Measurements from ENCODE around the gene SRCAP. TPM values are rescaled to one million over a fixed set of nuclear protein-coding genes. Genes with fewer than 3 reads are reported as not detected.

SRCAP gene
- total RNA-seq, 2 experiments from 2014 or later, result 86.3 to 93.3 TPM

DNA sequence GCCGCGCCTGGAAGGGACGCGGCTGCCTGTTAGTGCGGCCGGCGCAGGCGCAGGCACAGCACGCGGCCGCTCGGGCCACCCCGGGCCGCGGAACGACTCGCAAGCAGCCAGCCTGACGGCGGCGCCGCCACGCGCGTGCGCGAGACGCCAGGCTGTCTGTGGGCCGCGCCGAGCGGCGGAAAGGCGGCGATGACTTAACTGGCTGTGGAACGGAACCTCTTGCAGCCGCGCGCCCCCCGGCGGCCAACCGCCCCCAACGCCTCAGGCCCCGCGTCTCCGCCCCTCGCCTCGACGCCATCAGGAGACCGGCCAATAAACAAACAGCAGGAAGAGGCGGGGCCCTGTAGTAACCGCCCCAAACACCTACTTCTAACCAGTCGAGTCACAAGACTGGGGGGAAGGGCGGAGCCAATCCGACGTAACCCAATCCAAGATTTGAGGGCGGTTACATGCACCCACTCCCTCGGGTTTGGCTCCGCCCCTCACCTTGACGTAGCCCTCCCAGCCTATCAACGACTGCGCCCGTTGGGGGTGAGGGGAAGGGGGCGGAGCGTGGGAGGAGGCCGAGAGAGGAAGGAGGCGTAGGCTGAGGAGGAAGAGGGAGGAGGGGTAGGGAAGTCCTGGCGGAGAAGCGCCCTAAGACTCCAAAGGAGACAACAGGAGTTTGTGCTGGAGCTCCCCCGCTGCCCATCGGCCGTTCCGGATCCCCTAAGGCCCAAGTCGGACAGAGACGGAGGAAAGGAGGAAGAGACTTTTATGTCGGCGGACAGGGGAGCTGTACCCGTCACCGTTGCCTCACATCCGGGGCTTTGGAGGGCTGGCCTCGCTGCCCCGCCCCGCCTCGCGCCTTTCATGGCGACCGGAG is 40.9 kb upstream of the SRCAP start, which contains the start of gene FBRS:
FBRS (plus strand) TSS at position 566 of the 865 bp plus-strand sequence. CDS start 1,088 bp downstream, outside the sequence.
- H3K4me3 Mint-ChIP-seq, result peak within 1 kb of the TSS; percentile 86
- ATAC-seq, result peak; percentile 75
- H3K27ac Mint-ChIP-seq, result peak within 1 kb of the TSS; percentile 100
- H3K9me3 Mint-ChIP-seq (ENCODE audit: low read depth), result no peaks in the 10 kb centered on the region
- peak; percentile 100 for DNase-seq
- H3K27me3 Mint-ChIP-seq, result no peaks in the 10 kb centered on the region
- CTCF ChIA-PET, result interaction anchor here (0.8 to 4.8 kb wide), 14 partner anchors 8 to 287 kb away, joined by 3 to 69 read pairs (median 4); partner anchors contain the start of genes DCTPP1, PHKG2 and PRR14
- peaks cover 48% of the 10 kb centered on the region for H3K4me1 Mint-ChIP-seq
- peaks cover 45% of the 10 kb centered on the region for H3K36me3 Mint-ChIP-seq

GRCh38 chr16:30658731-30659506 is 40.1 kb upstream of the SRCAP start:
- H3K9me3 Mint-ChIP-seq (ENCODE audit: low read depth), result no peaks in the 10 kb centered on the region
- peaks cover 51% of the 10 kb centered on the region for H3K36me3 Mint-ChIP-seq
- H3K27me3 Mint-ChIP-seq, result no peaks in the 10 kb centered on the region
- CTCF ChIA-PET, result interaction anchor here (0.6 to 4.8 kb wide), 16 partner anchors 9 to 288 kb away, joined by 3 to 69 read pairs (median 4); partner anchors contain the start of genes DCTPP1, PHKG2 and PRR14
- H3K27ac Mint-ChIP-seq, result peak overlapping the region; percentile 100
- DNase-seq, result no peak
- H3K4me1 Mint-ChIP-seq, result peaks cover 55% of the 10 kb centered on the region
- peak overlapping the region; percentile 86 for H3K4me3 Mint-ChIP-seq
- peak; percentile 71 for ATAC-seq

DNA sequence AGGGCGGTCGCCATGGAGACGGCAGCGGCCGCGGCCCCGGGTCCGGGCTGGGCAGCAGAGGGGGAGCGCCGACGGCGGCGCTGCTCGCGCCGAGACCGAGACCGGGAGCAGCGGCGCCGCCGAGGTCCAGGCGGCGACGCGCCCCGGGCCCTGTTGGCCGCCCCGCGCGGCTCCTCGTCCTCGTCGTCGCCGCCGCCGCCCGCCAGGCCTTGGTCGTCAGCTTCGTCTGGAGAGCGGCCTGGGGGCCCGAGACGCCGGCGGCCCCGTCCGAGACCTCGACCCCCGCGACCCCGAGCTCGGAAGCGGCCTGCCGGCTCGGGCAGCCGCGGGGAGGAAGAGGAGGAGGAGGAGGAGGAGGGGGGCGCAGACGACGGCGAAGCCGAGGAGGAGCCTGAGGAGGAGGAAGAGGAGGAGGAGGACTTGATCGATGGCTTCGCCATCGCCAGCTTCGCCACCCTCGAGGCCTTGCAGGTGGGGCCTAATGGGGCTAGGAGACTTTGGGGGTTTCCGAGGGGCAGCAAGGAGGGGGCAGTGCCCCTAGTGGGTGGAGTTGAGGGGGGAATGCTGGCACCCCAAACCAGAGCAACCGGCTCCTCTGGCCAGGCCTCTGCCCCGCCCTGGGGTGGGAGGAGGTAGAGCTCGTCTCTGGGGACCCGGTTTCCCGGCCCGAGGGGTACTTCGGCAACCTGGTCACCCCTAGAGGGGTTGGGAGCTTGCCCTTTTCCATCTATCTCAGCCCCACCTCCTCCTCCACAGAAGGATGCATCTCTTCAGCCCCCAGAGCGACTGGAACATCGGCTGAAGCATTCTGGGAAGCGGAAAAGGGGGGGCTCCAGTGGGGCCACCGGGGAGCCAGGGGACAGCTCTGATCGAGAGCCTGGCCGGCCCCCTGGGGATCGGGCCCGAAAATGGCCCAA is 39.2 kb upstream of the SRCAP start:
- peak; percentile 70 for DNase-seq
- peaks cover 46% of the 10 kb centered on the region for H3K36me3 Mint-ChIP-seq
- no peaks in the 10 kb centered on the region for H3K9me3 Mint-ChIP-seq (ENCODE audit: low read depth)
- peak overlapping the region; percentile 83 for H3K4me3 Mint-ChIP-seq
- no peaks in the 10 kb centered on the region for H3K27me3 Mint-ChIP-seq
- H3K4me1 Mint-ChIP-seq, result peaks cover 52% of the 10 kb centered on the region
- CTCF ChIA-PET, result interaction anchor here (0.6 to 4.8 kb wide), 16 partner anchors 10 to 289 kb away, joined by 3 to 69 read pairs (median 4); partner anchors contain the start of genes PHKG2, PRR14 and ZNF771
- no peak for ATAC-seq
- peak overlapping the region; percentile 85 for H3K27ac Mint-ChIP-seq

DNA sequence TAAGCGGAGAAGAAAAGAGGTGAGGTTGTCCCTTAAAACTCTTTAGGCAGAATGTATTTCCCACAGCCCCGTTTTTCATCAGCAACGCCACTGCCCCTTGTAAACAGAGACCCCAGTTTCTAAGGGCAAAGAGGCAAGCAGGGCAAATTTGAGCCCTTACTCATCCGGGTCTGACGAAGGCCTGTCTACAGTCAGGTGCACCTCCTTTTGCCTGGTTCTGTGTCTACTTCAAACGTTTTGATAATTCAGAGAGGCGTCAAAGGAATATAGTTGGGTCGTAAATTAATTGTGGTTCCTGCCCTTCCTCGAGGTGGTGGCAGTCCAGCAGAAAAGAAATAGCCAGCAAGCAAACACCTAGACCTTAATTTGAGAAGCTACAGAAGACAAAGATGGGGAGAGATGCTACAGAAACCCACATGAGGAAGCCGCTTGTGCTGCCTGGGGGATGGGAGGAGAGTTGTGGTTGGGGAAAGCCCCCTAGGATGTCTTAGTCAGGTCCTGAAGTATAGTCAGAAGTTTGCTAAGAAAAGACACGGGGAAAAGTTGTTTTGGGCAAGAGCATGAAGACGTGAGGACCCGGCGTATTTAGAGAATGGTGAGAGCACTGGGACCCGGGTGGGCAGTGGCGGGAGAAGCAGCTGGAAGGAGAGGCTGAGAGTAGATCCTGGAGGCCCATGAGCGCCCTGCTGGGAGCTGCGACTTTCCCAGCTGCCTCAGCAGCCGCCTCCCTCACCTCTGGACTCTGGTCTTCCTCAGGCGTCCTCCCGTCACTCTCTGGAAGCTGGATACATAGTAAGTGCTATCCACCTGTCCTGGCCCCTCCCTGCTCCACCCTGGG is 38.3 kb upstream of the SRCAP start:
- H3K27ac Mint-ChIP-seq, result peak overlapping the region; percentile 85
- H3K36me3 Mint-ChIP-seq, result peaks cover 48% of the 10 kb centered on the region
- H3K4me1 Mint-ChIP-seq, result peaks cover 53% of the 10 kb centered on the region
- H3K4me3 Mint-ChIP-seq, result peak overlapping the region; percentile 83
- no peaks in the 10 kb centered on the region for H3K27me3 Mint-ChIP-seq
- CTCF ChIA-PET, result interaction anchor here (0.8 to 4.8 kb wide), 14 partner anchors 11 to 290 kb away, joined by 3 to 69 read pairs (median 4); partner anchors contain the start of genes PHKG2, PRR14 and ZNF771
- DNase-seq (peak; percentile 91), ATAC-seq (no peak)
- no peaks in the 10 kb centered on the region for H3K9me3 Mint-ChIP-seq (ENCODE audit: low read depth)

DNA sequence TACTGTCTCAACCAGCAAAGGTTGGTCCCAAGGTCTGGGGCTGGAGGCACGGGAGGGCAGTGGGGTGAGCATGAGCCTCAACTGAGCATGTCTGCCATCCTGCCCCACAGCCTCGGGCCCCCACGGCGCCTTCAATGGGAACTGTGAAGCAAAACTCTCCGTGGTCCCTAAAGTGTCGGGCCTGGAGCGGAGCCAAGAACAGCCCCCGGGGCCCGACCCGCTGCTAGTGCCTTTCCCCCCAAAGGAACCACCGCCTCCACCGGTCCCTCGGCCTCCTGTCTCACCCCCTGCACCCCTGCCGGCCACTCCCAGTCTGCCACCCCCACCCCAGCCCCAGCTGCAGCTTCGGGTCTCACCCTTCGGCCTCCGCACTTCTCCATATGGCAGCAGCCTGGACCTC is 36.5 kb upstream of the SRCAP start:
- DNase-seq, result no peak
- Mint-ChIP-seq H3K4me3 (peak overlapping the region; percentile 83), H3K4me1 (peaks cover 39% of the 10 kb centered on the region), H3K27ac (peak overlapping the region; percentile 75), H3K27me3 (no peaks in the 10 kb centered on the region), H3K9me3 (ENCODE audit: low read depth) (no peaks in the 10 kb centered on the region), H3K36me3 (peaks cover 45% of the 10 kb centered on the region)
- no peak for ATAC-seq
- CTCF ChIA-PET, result interaction anchor here (1.0 to 4.8 kb wide), 2 partner anchors 31 to 47 kb away, joined by 3 to 69 read pairs; no protein-coding TSS in a partner anchor

- Mint-ChIP-seq H3K9me3 (ENCODE audit: low read depth) (no peaks in the 10 kb centered on the region), H3K27ac (peak overlapping the region; percentile 50), H3K27me3 (no peaks in the 10 kb centered on the region), H3K4me3 (no peak overlapping the region), H3K36me3 (peaks cover 49% of the 10 kb centered on the region), H3K4me1 (peaks cover 38% of the 10 kb centered on the region)
- no peak for DNase-seq
- CTCF ChIA-PET, result interaction anchor here (0.6 to 1.1 kb wide), 2 partner anchors 30 to 254 kb away, joined by 3 read pairs; no protein-coding TSS in a partner anchor
- ATAC-seq, result no peak
These were observed 35.9 kb upstream of the SRCAP start for GRCh38 chr16:30663038-30663437.

DNA sequence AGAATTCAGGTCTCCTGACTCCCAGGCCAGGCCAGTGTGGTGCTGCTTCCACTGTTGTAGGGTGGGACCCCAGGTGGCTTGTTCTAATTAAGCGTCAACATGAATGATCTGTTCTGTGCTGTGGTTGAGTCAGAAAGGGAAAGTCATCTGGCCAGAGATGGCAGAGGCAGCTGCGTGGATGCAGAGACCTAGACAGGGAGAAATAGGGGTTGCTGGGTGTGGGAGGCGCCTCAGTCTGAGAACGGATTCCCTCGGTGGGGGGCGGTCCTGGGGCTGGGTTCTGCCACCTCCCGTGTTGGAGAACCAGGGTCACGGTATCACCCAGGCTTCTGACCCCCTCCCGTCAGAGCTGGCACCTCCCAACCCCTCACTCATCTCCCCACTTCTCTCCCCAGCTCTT is 35.2 kb upstream of the SRCAP start:
- H3K27me3 Mint-ChIP-seq, result no peaks in the 10 kb centered on the region
- CTCF ChIA-PET, result interaction anchor here (0.6 to 1.1 kb wide), 2 partner anchors 30 to 254 kb away, joined by 3 read pairs; no protein-coding TSS in a partner anchor
- H3K9me3 Mint-ChIP-seq (ENCODE audit: low read depth), result no peaks in the 10 kb centered on the region
- peaks cover 38% of the 10 kb centered on the region for H3K4me1 Mint-ChIP-seq
- DNase-seq (no peak), ATAC-seq (no peak)
- H3K36me3 Mint-ChIP-seq, result peaks cover 52% of the 10 kb centered on the region
- H3K4me3 Mint-ChIP-seq, result peak overlapping the region; percentile 1
- H3K27ac Mint-ChIP-seq, result no peak overlapping the region

- Mint-ChIP-seq H3K4me1 (peaks cover 38% of the 10 kb centered on the region), H3K36me3 (peaks cover 51% of the 10 kb centered on the region), H3K27ac (no peak overlapping the region), H3K4me3 (no peak overlapping the region), H3K27me3 (no peaks in the 10 kb centered on the region), H3K9me3 (ENCODE audit: low read depth) (no peaks in the 10 kb centered on the region)
- CTCF ChIA-PET, result no interaction called here
- no peak for DNase-seq
- ATAC-seq, result no peak
These were observed 34.3 kb upstream of the SRCAP start for GRCh38 chr16:30664616-30665109.

DNA sequence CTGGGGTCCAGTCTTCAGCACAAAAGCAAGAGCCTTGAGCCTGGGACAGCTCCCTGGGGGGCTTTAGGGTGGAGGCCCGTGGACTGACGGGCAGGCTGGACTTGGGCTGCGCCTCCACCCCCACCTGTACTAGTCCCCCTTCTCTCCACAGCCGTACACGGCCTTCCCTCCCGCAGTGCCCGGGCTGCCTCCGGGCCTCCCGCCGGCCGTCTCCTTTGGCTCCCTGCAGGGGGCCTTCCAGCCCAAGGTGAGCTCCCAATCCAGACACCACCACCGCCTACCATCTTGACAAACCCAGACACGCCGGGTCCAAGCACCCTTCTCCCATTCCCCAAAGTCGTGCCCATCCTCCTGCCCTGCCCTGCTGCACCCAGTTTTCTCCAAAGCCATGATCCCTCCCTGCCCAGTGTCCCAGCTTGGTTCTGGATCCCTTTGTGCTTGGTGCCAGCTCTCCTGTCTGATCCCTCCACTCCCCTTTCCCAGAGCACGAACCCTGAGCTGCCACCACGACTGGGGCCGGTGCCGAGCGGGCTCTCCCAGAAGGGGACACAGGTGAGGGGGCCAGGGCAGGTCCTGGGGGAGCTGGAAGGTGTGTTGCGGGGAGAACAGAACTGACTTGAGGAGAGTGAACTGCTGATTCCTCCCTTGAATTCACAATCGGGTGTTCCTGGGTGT is 33.7 kb upstream of the SRCAP start:
- H3K4me3 Mint-ChIP-seq, result no peak overlapping the region
- DNase-seq (no peak), ATAC-seq (no peak)
- H3K27me3 Mint-ChIP-seq, result no peaks in the 10 kb centered on the region
- no peak overlapping the region for H3K27ac Mint-ChIP-seq
- H3K36me3 Mint-ChIP-seq, result peaks cover 51% of the 10 kb centered on the region
- peaks cover 38% of the 10 kb centered on the region for H3K4me1 Mint-ChIP-seq
- CTCF ChIA-PET, result interaction anchor here (1.0 kb wide), 1 partner anchor 32 kb away, joined by 3 read pairs; no protein-coding TSS in a partner anchor
- no peaks in the 10 kb centered on the region for H3K9me3 Mint-ChIP-seq (ENCODE audit: low read depth)

- ATAC-seq (no peak), DNase-seq (no peak)
- Mint-ChIP-seq H3K9me3 (ENCODE audit: low read depth) (no peaks in the 10 kb centered on the region), H3K27me3 (no peaks in the 10 kb centered on the region), H3K4me1 (peaks cover 34% of the 10 kb centered on the region), H3K36me3 (peaks cover 47% of the 10 kb centered on the region), H3K27ac (no peak overlapping the region), H3K4me3 (no peak overlapping the region)
- CTCF ChIA-PET, result interaction anchor here (1.0 kb wide), 1 partner anchor 32 kb away, joined by 3 read pairs; no protein-coding TSS in a partner anchor
These were observed 33.2 kb upstream of the SRCAP start for GRCh38 chr16:30665830-30666190.

- Mint-ChIP-seq H3K4me3 (no peak overlapping the region), H3K36me3 (peaks cover 43% of the 10 kb centered on the region), H3K4me1 (peaks cover 26% of the 10 kb centered on the region), H3K27me3 (no peaks in the 10 kb centered on the region), H3K9me3 (ENCODE audit: low read depth) (no peaks in the 10 kb centered on the region), H3K27ac (no peak overlapping the region)
- CTCF ChIA-PET, result interaction anchor here (0.7 to 1.0 kb wide), 3 partner anchors 15 to 31 kb away, joined by 3 to 4 read pairs (median 3); no protein-coding TSS in a partner anchor
- no peak for DNase-seq
- ATAC-seq, result no peak
These were observed 32.3 kb upstream of the SRCAP start for GRCh38 chr16:30666681-30667080.
